ENCODE results near the gene YTHDC1.
"Not testable (repeated sequence)": the region's sequence is repeated elsewhere in the genome, so short reads cannot be mapped to it uniquely, and the experiment has no call there.

YTHDC1 gene

DNA sequence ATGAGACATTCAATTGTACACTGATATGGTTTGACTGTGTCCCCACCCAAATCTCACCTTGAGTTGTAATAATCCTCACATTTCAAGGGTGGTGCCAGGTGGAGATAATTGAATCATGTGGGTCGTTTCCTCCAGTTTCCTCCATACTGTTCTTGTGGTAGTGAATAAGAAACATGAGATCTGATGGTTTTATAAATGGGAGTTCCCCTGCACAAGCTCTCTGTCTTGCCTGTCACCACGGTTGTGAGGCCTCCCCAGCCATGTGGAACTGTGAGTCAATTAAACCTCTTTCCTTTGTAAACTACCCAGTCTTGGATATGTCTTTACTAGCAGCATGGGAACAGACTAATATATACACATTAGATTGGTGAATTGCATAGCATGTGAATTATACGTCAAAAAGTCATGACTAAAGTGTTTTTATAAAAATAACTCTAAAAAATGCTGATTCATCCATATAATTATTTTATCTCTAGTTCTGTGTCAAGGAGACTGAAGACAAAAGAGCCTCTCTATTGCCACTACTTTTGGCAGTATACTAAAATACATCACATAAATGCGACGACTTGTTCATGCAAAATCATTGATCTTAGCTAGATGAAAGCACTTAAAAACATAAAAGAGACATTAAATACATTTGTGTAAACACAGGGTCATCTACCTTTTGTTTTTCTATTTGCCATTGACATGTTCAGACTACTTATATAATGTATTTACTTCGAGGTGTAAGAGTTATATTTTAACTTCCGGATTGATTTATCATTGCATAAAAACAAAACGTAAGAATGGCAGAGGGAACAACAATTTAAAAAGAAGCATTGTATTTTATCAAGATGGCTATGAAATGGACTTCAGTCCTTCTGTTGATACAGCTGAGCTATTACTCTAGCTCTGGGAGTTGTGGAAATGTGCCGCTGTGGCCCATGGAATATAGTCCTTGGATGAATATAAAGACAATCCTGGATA is 50.1 kb downstream of the YTHDC1 start:
- DNase-seq (ENCODE audit: low read depth, low spot score): no peak
- Histone ChIP-seq H3K27ac (no peak overlapping the region), H3K36me3 (ENCODE audit: insufficient read depth, low read length) (no peaks in the 10 kb centered on the region), H3K4me3 (no peak overlapping the region), H3K9me3 (ENCODE audit: low read depth, low read length) (no peaks in the 10 kb centered on the region), H3K9ac (ENCODE audit: insufficient read length) (no peak overlapping the region)
- TF ChIP-seq EZH2 (IDR thresholded peaks at IDR 0.05) (no peak), POLR2AphosphoS5 (IDR thresholded peaks at IDR 0.05; ENCODE audit: borderline replicate concordance, low read depth, low read length) (no peak), FOXP2 (optimal IDR thresholded peaks at IDR 0.05; ENCODE audit: control extremely low read depth, extremely low read length, insufficient read depth) (no peak)

DNA sequence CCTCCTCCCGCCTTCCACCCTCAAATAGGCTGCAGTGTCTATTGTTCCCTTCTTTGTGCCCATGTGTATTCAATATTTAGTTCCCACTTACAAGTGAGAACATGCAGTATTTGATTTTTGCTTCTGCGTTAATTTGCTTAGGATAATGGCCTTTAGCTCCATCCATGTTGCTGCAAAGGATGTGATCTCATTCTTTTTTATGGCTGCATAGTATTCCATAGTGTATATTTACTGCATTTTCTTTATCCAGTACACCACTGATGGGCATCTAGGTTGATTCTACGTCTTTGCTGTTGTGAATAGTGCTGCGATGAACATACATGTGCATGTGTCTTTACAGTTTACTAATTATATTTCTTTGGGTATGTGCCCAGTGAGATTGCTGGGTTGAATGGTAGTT is 52.8 kb downstream of the YTHDC1 start:
- Histone ChIP-seq H3K9me3 (ENCODE audit: low read depth, low read length) (no peaks in the 10 kb centered on the region), H3K27ac (no peak overlapping the region), H3K9ac (ENCODE audit: insufficient read length) (no peak overlapping the region), H3K36me3 (ENCODE audit: insufficient read depth, low read length) (no peaks in the 10 kb centered on the region), H3K4me3 (no peak overlapping the region)
- no peak for TF ChIP-seq EZH2 (IDR thresholded peaks at IDR 0.05)
- TF ChIP-seq POLR2AphosphoS5 (IDR thresholded peaks at IDR 0.05; ENCODE audit: borderline replicate concordance, low read depth, low read length): no peak
- TF ChIP-seq FOXP2 (optimal IDR thresholded peaks at IDR 0.05; ENCODE audit: control extremely low read depth, extremely low read length, insufficient read depth): no peak
- DNase-seq (ENCODE audit: low read depth, low spot score): no peak

DNA sequence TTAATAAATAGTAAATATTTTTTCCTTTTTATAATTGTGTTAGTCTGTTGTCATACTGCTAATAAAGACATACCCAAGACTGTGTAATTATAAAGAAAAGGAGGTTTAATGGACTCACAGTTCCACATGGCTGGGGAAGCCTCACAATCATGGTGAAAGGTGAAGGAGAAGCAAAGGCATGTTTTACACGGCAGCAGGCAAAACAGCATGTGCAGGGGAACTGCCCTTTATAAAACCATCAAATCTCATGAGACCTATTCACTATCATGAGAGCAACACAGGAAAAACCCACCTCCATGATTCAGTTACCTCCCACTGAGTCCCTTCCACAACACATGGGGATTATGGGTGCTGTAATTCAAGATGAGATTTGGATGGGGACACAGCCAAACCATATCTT is 58.6 kb downstream of the YTHDC1 start:
- H3K27ac ChIP-seq: no peak overlapping the region
- TF ChIP-seq FOXP2 (optimal IDR thresholded peaks at IDR 0.05; ENCODE audit: control extremely low read depth, extremely low read length, insufficient read depth): no peak
- TF ChIP-seq EZH2 (IDR thresholded peaks at IDR 0.05): no peak
- no peak for TF ChIP-seq POLR2AphosphoS5 (IDR thresholded peaks at IDR 0.05; ENCODE audit: borderline replicate concordance, low read depth, low read length)
- no peak overlapping the region for H3K4me3 ChIP-seq
- no peak for DNase-seq (ENCODE audit: low read depth, low spot score)
- H3K36me3 ChIP-seq (ENCODE audit: insufficient read depth, low read length): no peaks in the 10 kb centered on the region
- H3K9ac ChIP-seq (ENCODE audit: insufficient read length): no peak overlapping the region
- H3K9me3 ChIP-seq (ENCODE audit: low read depth, low read length): no peaks in the 10 kb centered on the region

DNA sequence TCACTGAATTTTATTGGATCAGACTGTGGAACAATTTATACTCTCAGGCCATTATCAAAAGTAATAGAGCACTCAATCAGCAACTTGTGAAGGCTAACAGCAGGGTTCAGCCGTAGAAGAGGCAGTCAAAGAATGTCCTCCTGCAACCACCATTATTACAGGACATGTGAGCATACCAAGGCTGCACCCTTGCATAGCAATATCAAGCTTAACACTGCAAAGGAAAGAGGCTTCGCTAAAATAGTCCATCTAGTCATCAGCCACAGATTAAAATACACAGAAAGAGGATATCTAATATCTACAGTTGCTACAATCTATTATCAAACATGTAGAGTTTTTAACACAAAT is 61.5 kb downstream of the YTHDC1 start:
- Histone ChIP-seq H3K9me3 (ENCODE audit: low read depth, low read length) (no peaks in the 10 kb centered on the region), H3K4me3 (no peak overlapping the region), H3K27ac (no peak overlapping the region), H3K36me3 (ENCODE audit: insufficient read depth, low read length) (no peaks in the 10 kb centered on the region), H3K9ac (ENCODE audit: insufficient read length) (no peak overlapping the region)
- DNase-seq (ENCODE audit: low read depth, low spot score): no peak
- TF ChIP-seq POLR2AphosphoS5 (IDR thresholded peaks at IDR 0.05; ENCODE audit: borderline replicate concordance, low read depth, low read length) (no peak), EZH2 (IDR thresholded peaks at IDR 0.05) (no peak), FOXP2 (optimal IDR thresholded peaks at IDR 0.05; ENCODE audit: control extremely low read depth, extremely low read length, insufficient read depth) (no peak)

DNA sequence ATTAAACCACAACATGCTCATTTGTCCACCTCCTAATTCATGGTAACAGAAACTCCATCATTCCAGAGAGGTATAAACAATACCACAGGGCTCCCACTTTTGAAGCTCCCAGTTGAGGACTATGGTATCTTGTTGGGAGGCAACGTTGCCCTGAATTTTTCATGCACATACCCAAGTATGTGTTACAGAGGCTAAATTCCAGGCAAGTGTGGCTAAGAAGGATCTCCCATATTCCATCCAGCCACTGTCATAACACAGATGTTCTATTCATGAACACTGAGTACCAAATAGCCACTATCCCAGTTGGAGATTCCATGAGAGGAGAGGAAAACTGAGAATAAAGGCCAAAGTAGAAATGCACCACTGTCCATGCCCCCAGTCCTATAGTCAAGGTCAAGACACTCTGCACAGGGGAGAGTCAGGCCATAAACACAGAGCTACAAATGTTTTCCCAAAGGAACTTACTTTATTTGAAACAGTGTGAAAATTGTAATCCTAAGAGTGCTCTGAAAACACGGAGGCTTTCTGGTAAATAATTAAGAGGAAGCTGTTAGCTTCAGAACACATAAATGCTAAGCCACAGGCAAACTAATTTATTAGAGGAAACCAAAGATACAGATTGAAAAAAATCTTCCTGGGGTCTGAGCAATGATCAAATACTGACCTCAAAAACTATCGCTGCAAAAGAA is 62.0 kb downstream of the YTHDC1 start:
- Histone ChIP-seq H3K9me3 (ENCODE audit: low read depth, low read length) (no peaks in the 10 kb centered on the region), H3K36me3 (ENCODE audit: insufficient read depth, low read length) (no peaks in the 10 kb centered on the region), H3K9ac (ENCODE audit: insufficient read length) (no peak overlapping the region), H3K4me3 (no peak overlapping the region), H3K27ac (no peak overlapping the region)
- TF ChIP-seq EZH2 (IDR thresholded peaks at IDR 0.05) (no peak), POLR2AphosphoS5 (IDR thresholded peaks at IDR 0.05; ENCODE audit: borderline replicate concordance, low read depth, low read length) (no peak), FOXP2 (optimal IDR thresholded peaks at IDR 0.05; ENCODE audit: control extremely low read depth, extremely low read length, insufficient read depth) (no peak)
- no peak for DNase-seq (ENCODE audit: low read depth, low spot score)

DNA sequence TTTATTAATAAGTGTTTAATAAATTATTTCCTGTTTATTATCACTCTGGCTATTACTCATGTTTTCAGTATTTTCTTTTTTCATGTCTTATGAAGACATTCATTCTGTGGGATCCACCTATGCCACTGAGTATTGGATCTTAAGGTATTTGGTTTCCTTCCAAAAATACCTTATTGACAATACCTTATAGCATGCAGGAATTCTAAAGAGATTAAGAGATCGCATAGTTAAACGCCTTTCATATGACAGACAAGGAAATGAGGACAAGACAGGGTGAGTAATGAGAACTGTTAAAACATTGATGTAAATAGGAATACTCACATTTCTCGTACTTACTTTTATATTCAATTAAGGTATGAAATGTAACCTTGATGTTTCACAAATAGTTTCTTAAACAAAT is 66.2 kb downstream of the YTHDC1 start:
- Histone ChIP-seq H3K27ac (no peak overlapping the region), H3K36me3 (ENCODE audit: insufficient read depth, low read length) (no peaks in the 10 kb centered on the region), H3K4me3 (no peak overlapping the region), H3K9ac (ENCODE audit: insufficient read length) (no peak overlapping the region), H3K9me3 (ENCODE audit: low read depth, low read length) (no peaks in the 10 kb centered on the region)
- no peak for DNase-seq (ENCODE audit: low read depth, low spot score)
- TF ChIP-seq FOXP2 (optimal IDR thresholded peaks at IDR 0.05; ENCODE audit: control extremely low read depth, extremely low read length, insufficient read depth) (no peak), POLR2AphosphoS5 (IDR thresholded peaks at IDR 0.05; ENCODE audit: borderline replicate concordance, low read depth, low read length) (no peak), EZH2 (IDR thresholded peaks at IDR 0.05) (no peak)

DNA sequence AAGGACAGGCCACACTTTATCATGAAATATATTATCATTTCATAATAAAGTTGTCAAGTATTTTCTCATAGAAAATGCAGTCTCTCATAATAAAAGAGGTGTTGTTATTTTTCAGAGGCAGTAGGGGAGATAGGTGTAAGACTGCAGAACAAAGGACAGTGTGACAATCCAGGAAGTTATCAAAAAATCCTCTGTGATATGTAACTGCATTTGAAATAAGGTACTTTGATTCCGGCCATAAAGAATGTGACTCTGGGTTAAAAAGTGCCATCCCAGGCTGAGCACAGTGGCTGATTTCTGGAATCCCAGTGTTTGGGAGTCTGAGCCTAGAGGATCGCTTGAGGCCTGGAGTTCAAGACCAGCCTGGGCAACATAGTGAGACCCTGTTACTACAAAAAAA is 66.8 kb downstream of the YTHDC1 start:
- DNase-seq (ENCODE audit: low read depth, low spot score): no peak
- Histone ChIP-seq H3K27ac (no peak overlapping the region), H3K36me3 (ENCODE audit: insufficient read depth, low read length) (no peaks in the 10 kb centered on the region), H3K4me3 (no peak overlapping the region), H3K9ac (ENCODE audit: insufficient read length) (no peak overlapping the region), H3K9me3 (ENCODE audit: low read depth, low read length) (no peaks in the 10 kb centered on the region)
- TF ChIP-seq FOXP2 (optimal IDR thresholded peaks at IDR 0.05; ENCODE audit: control extremely low read depth, extremely low read length, insufficient read depth): no peak
- no peak for TF ChIP-seq POLR2AphosphoS5 (IDR thresholded peaks at IDR 0.05; ENCODE audit: borderline replicate concordance, low read depth, low read length)
- no peak for TF ChIP-seq EZH2 (IDR thresholded peaks at IDR 0.05)

DNA sequence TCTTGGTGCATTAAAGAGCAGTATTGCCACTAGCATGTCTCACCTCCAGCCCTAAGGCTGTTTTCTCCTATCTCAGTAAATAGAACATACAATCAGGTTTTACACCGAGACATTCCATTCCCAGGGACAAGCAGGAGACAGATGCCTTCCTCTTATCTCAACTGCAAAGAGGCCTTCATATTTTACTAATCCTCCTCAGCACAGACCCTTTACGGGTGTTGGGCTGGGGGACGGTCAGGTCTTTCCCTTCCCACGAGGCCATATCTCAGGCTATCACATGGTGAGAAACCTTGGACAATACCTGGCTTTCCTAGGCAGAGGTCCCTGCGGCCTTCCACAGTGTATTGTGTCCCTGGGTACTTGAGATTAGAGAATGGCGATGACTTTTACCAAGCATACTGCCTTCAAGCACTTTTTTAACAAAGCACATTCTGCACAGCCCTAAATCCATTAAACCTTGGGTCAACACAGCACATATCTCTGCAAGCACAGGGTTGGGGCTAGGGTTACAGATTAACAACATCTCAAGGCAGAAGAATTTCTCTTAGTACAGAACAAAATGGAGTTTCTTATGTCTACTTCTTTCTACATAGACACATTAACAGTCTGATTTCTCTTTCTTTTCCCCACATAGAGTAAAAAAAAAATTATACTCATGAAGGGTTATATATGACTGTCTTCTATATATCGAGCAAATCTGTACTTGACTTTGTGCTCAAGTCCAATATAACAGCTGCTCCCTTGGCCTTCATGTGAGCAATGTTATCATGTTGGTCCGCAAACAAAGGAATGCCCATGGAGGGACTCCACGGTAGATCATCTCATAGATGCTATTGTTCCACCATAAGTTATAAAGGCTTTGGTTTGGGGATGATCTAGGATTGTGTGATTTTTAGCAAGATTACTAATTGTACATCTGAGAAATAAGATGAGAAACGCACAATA is 67.8 kb downstream of the YTHDC1 start:
- not testable (repeated sequence) for H3K4me3 ChIP-seq; H3K36me3 ChIP-seq (ENCODE audit: insufficient read depth, low read length); H3K9ac ChIP-seq (ENCODE audit: insufficient read length); DNase-seq (ENCODE audit: low read depth, low spot score); H3K27ac ChIP-seq; H3K9me3 ChIP-seq (ENCODE audit: low read depth, low read length)
